Mesenchymal stem cell (in vitro differentiated cells and primary cell): Measurements from ENCODE around the gene LRRN4.
A peak's percentile ranks its signal among the peaks of the same experiment; 100 is the strongest.

Source experiments
- DNase-seq: peaks from one replicate; pipeline ENCODE4 v3.0.0-alpha.2; 2013
- H2AFZ ChIP-seq: one replicate; pipeline ENCODE4 v1.6.1; 2013; ENCODE audit warnings: low read depth, mild to moderate bottlenecking, control low read depth, inconsistent platforms, low read length, moderate library complexity
- H2AK5ac ChIP-seq: 2 replicates; pipeline ENCODE4 v1.6.1; 2013; ENCODE audit warnings: low read length, moderate library complexity, mild to moderate bottlenecking, inconsistent platforms; ENCODE audit not compliant: severe bottlenecking
- H2BK120ac ChIP-seq: one replicate; pipeline ENCODE4 v1.6.1; 2013; ENCODE audit warnings: low read depth, mild to moderate bottlenecking, inconsistent platforms, low read length, moderate library complexity
- H2BK12ac ChIP-seq, 2 experiments: one replicate each; pipeline ENCODE4 v1.6.1; 2013; ENCODE audit warnings: inconsistent platforms in 2 of 2, low read length in 2 of 2, mild to moderate bottlenecking in 2 of 2, moderate library complexity in 2 of 2, control low read depth in 1 of 2
- H2BK15ac ChIP-seq: one replicate; pipeline ENCODE4 v1.6.1; 2013; ENCODE audit warnings: mild to moderate bottlenecking, low read depth, inconsistent platforms; ENCODE audit not compliant: poor library complexity, severe bottlenecking
- H2BK5ac ChIP-seq: 2 replicates; pipeline ENCODE4 v1.6.1; 2013; ENCODE audit warnings: low read depth, mild to moderate bottlenecking, low read length, control low read depth, inconsistent platforms; ENCODE audit not compliant: poor library complexity, severe bottlenecking
- H3K14ac ChIP-seq, 2 experiments: one replicate each; pipeline ENCODE4 v1.6.1; 2013; ENCODE audit warnings: inconsistent platforms in 2 of 2, low read length in 2 of 2, control low read depth in 1 of 2, mild to moderate bottlenecking in 1 of 2, moderate library complexity in 1 of 2
- H3K18ac ChIP-seq, 2 experiments: one replicate each; pipeline ENCODE4 v1.6.1; 2013; ENCODE audit warnings: inconsistent platforms in 2 of 2, low read length in 2 of 2, control low read depth in 1 of 2, low read depth in 1 of 2, mild to moderate bottlenecking in 1 of 2
- H3K23ac ChIP-seq, 2 experiments: one replicate each; pipeline ENCODE4 v1.6.1; 2013; ENCODE audit warnings: inconsistent platforms in 2 of 2, low read length in 2 of 2, mild to moderate bottlenecking in 2 of 2, moderate library complexity in 2 of 2, control low read depth in 1 of 2
- H3K27ac ChIP-seq: 2 replicates; pipeline ENCODE4 v1.5.1; 2013; ENCODE audit warnings: mild to moderate bottlenecking, moderate library complexity, low read length, control low read depth, inconsistent platforms; ENCODE audit not compliant: poor library complexity, severe bottlenecking
- H3K27me3 ChIP-seq, 2 experiments: 2 replicates each; pipeline versions ENCODE4 v1.6.1 to v1.7.0; 2013; ENCODE audit warnings: low read length in 2 of 2, mild to moderate bottlenecking in 2 of 2, moderate library complexity in 2 of 2, control low read depth in 1 of 2, inconsistent platforms in 1 of 2; ENCODE audit not compliant: control insufficient read depth in 1 of 2, insufficient read depth in 1 of 2
- H3K36me3 ChIP-seq, 2 experiments: 2 replicates each; pipeline versions ENCODE4 v1.6.1 to v1.7.0; 2013; ENCODE audit warnings: low read length in 2 of 2, control low read depth in 1 of 2, inconsistent platforms in 1 of 2, low read depth in 1 of 2, mild to moderate bottlenecking in 1 of 2; ENCODE audit not compliant: insufficient read depth in 2 of 2, control insufficient read depth in 1 of 2
- H3K4ac ChIP-seq, 2 experiments: one replicate each; pipeline ENCODE4 v1.6.1; 2013; ENCODE audit warnings: inconsistent platforms in 2 of 2, low read length in 2 of 2, mild to moderate bottlenecking in 2 of 2, moderate library complexity in 2 of 2, control low read depth in 1 of 2, low read depth in 1 of 2
- H3K4me1 ChIP-seq: 2 replicates; pipeline ENCODE4 v1.6.1; 2013; ENCODE audit warnings: low read depth, low read length, control low read depth; ENCODE audit not compliant: control insufficient read depth, insufficient read depth
- H3K4me2 ChIP-seq: 2 replicates; pipeline ENCODE4 v1.6.1; 2013; ENCODE audit warnings: low read length, mild to moderate bottlenecking, inconsistent platforms; ENCODE audit not compliant: poor library complexity, severe bottlenecking
- H3K4me3 ChIP-seq, 2 experiments: 2 replicates each; pipeline versions ENCODE4 v1.5.1 to v1.7.0; 2013; ENCODE audit warnings: low read length in 2 of 2, mild to moderate bottlenecking in 2 of 2, control low read depth in 1 of 2, low read depth in 1 of 2; ENCODE audit not compliant: insufficient read depth in 1 of 2
- H3K79me1 ChIP-seq: replicated peaks from 2 replicates; pipeline ENCODE4 v1.6.1; 2013; ENCODE audit warnings: mild to moderate bottlenecking, control low read depth, low read length, inconsistent platforms; ENCODE audit not compliant: poor library complexity, severe bottlenecking
- H3K9ac ChIP-seq: 2 replicates; pipeline ENCODE4 v1.7.0; 2013; ENCODE audit warnings: mild to moderate bottlenecking, low read length, moderate library complexity
- H3K9me3 ChIP-seq: 2 replicates; pipeline ENCODE4 v1.7.0; 2013; ENCODE audit warnings: mild to moderate bottlenecking, low read length; ENCODE audit not compliant: control insufficient read depth
- H4K8ac ChIP-seq: one replicate; pipeline ENCODE4 v1.6.1; 2013; ENCODE audit warnings: inconsistent platforms, mild to moderate bottlenecking, low read length, moderate library complexity
- H4K91ac ChIP-seq: one replicate; pipeline ENCODE4 v1.6.1; 2013; ENCODE audit warnings: mild to moderate bottlenecking, low read length, inconsistent platforms
- WGBS: methylation state at CpG from one replicate; pipeline ENCODE4 v1.1.7; 2013; ENCODE audit warnings: mixed read lengths; 5-methylcytosine and 5-hydroxymethylcytosine counted together

The LRRN4 gene

GRCh38 chr20:6045566-6045965, 8.3 kb downstream of the LRRN4 start:
- Histone ChIP-seq H3K9me3 (no peaks in the 10 kb centered on the region), H3K4me3 (no peak overlapping the region), H3K4me1 (peaks cover 2% of the 10 kb centered on the region), H3K23ac (no peak overlapping the region), H4K91ac (no peak overlapping the region), H3K36me3 (peaks cover 17 to 60% of the 10 kb centered on the region in 2 experiments), H2AFZ (no peak overlapping the region), H3K18ac (no peak overlapping the region), H2BK12ac (no peak overlapping the region), H3K4ac (no peak overlapping the region), H2BK5ac (no peak overlapping the region), H3K4me2 (no peak overlapping the region), H3K79me1 (peaks cover 38% of the 10 kb centered on the region), H3K27ac (no peak overlapping the region), H3K9ac (no peak overlapping the region), H2BK15ac (no peak overlapping the region), H3K14ac (no peak overlapping the region), H2BK120ac (no peak overlapping the region), H2AK5ac (no peak overlapping the region), H4K8ac (no peak overlapping the region), H3K27me3 (peaks cover 0 to 1% of the 10 kb centered on the region in 2 experiments)
- peak; percentile 84 for DNase-seq

GRCh38 chr20:6044115-6044514, 9.7 kb downstream of the LRRN4 start:
- H3K9ac ChIP-seq: no peak overlapping the region
- 82% methylated on average over 2 of the region's 2 CpGs for WGBS
- no peaks in the 10 kb centered on the region for H3K9me3 ChIP-seq
- no peak overlapping the region for H3K4ac ChIP-seq
- H3K4me1 ChIP-seq: peaks cover 2% of the 10 kb centered on the region
- no peak overlapping the region for H3K4me3 ChIP-seq
- H2AFZ ChIP-seq: no peak overlapping the region
- no peak overlapping the region for H2BK15ac ChIP-seq
- H2BK120ac ChIP-seq: no peak overlapping the region
- DNase-seq: no peak
- no peak overlapping the region for H3K4me2 ChIP-seq
- peaks cover 41% of the 10 kb centered on the region for H3K79me1 ChIP-seq
- no peak overlapping the region for H3K18ac ChIP-seq
- no peak overlapping the region for H4K8ac ChIP-seq
- H3K14ac ChIP-seq: no peak overlapping the region
- no peak overlapping the region for H3K23ac ChIP-seq
- H2BK5ac ChIP-seq: no peak overlapping the region
- H4K91ac ChIP-seq: no peak overlapping the region
- no peak overlapping the region for H2BK12ac ChIP-seq
- no peak overlapping the region for H2AK5ac ChIP-seq
- peaks cover 25 to 61% of the 10 kb centered on the region in 2 experiments for H3K36me3 ChIP-seq
- no peak overlapping the region for H3K27ac ChIP-seq
- no peaks in the 10 kb centered on the region for H3K27me3 ChIP-seq

GRCh38 chr20:6041808-6042265, 12.0 kb downstream of the LRRN4 start:
- H3K36me3 ChIP-seq: peaks cover 48 to 54% of the 10 kb centered on the region in 2 experiments
- no peak overlapping the region for H3K4ac ChIP-seq
- H3K18ac ChIP-seq: no peak overlapping the region
- H2BK12ac ChIP-seq: no peak overlapping the region
- no peak overlapping the region for H3K4me2 ChIP-seq
- no peak overlapping the region for H3K27ac ChIP-seq
- no peak overlapping the region for H2AFZ ChIP-seq
- H3K23ac ChIP-seq: no peak overlapping the region
- 96% methylated on average over 26 of the region's 26 CpGs for WGBS
- H2BK120ac ChIP-seq: no peak overlapping the region
- peaks cover 39% of the 10 kb centered on the region for H3K79me1 ChIP-seq
- H2BK15ac ChIP-seq: no peak overlapping the region
- H3K9me3 ChIP-seq: no peaks in the 10 kb centered on the region
- H3K27me3 ChIP-seq: no peaks in the 10 kb centered on the region
- no peak overlapping the region for H2BK5ac ChIP-seq
- H3K4me1 ChIP-seq: peaks cover 2% of the 10 kb centered on the region
- H2AK5ac ChIP-seq: no peak overlapping the region
- DNase-seq: no peak
- no peak overlapping the region for H3K14ac ChIP-seq
- no peak overlapping the region for H4K8ac ChIP-seq
- H4K91ac ChIP-seq: no peak overlapping the region
- no peak overlapping the region for H3K9ac ChIP-seq
- H3K4me3 ChIP-seq: no peak overlapping the region

DNA sequence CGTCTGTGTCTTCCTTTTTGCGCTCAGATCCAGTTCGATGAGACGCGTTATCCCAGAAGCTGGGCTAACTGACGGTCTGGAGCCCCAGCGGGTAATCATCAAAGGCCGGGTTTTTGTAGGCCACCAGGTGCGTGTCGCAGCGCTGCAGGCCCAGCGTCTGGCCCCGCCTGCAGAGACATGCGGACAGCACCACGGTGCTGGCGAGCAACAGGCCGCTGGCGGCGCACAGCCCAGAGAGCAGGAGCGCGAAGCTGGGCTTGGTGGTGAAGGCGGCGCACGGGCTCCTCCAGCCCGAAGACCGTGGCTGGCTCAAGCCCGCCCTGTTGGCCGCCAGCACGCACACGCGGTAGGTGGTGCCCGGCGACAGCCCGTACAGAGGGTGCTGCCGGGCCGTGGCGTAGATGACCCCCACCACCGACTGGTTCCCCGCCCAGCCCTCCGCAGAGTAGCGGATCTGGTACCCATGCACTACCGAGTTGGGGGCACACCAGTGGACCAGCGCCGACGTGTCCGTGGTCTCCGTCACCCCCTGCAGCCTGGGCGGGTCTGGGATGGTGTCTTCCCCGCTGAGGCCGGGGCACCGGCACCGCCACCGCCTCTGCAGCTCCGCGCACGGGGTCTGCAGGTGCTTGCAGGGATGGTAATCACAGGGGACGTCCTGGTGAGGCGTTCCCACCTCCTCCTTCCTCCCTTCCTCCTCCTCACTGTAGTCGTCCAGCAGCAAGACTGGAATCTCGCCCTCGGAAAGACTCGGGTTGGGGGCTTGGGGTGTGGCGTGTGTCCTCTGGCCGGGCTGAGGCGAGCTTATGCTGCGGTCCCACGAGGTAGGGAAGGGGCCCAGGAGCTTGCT, 12.7 kb downstream of the LRRN4 start:
- H4K8ac ChIP-seq: no peak overlapping the region
- H3K4me1 ChIP-seq: peaks cover 2% of the 10 kb centered on the region
- 97% methylated on average over 65 of the region's 67 CpGs for WGBS
- no peak overlapping the region for H2AFZ ChIP-seq
- H3K9ac ChIP-seq: no peak overlapping the region
- no peak for DNase-seq
- no peak overlapping the region for H3K4me3 ChIP-seq
- H3K4ac ChIP-seq: no peak overlapping the region
- no peak overlapping the region for H3K14ac ChIP-seq
- H3K79me1 ChIP-seq: peaks cover 40% of the 10 kb centered on the region
- H3K18ac ChIP-seq: no peak overlapping the region
- H3K9me3 ChIP-seq: no peaks in the 10 kb centered on the region
- H2BK12ac ChIP-seq: no peak overlapping the region
- H3K4me2 ChIP-seq: no peak overlapping the region
- H2BK15ac ChIP-seq: no peak overlapping the region
- H2AK5ac ChIP-seq: no peak overlapping the region
- peaks cover 54 to 55% of the 10 kb centered on the region in 2 experiments for H3K36me3 ChIP-seq
- H3K27ac ChIP-seq: no peak overlapping the region
- H2BK120ac ChIP-seq: no peak overlapping the region
- no peak overlapping the region for H2BK5ac ChIP-seq
- H3K23ac ChIP-seq: no peak overlapping the region
- peak overlapping the region; percentile 15 for H4K91ac ChIP-seq
- H3K27me3 ChIP-seq: no peaks in the 10 kb centered on the region
